Panc1 (cell line): ENCODE results near the gene PTGFRN.
"Not testable (repeated sequence)": the region's sequence is repeated elsewhere in the genome, so short reads cannot be mapped to it uniquely, and the experiment has no call there.

ENCODE experiments used
- POLR2AphosphoS5 ChIP-seq: IDR thresholded peaks from 2 replicates; pipeline ENCODE4 v1.6.1; 2012; ENCODE audit warnings: mild to moderate bottlenecking, low read depth, low read length, moderate library complexity
- REST ChIP-seq, 2 experiments: IDR thresholded peaks; 2 replicates each; pipeline ENCODE4 v1.6.1; 2011 to 2012; ENCODE audit warnings: low read depth in 2 of 2, control low read depth in 1 of 2, low read length in 1 of 2, mild to moderate bottlenecking in 1 of 2, moderate library complexity in 1 of 2; ENCODE audit not compliant: insufficient read depth in 1 of 2

DNA sequence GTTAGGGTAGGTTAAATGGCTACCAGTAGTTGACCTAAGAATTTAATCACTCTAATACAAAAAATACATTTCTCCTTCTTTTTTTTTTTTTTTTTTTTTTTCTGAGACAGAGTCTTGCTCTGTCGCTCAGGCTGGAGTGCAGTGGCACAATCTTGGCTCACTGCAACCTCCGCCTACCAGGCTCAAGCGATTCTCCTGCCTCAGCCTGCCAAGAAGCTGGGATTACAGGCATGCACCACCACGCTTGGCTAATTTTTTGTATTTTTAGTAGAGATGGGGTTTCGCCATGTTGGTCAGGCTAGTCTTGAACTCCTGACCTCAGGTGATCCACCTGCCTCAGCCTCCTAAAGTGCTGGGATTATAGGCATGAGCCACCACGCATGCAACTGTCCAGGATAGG is 33.8 kb upstream of the PTGFRN start:
- TF ChIP-seq REST (IDR thresholded peaks at IDR 0.05; ENCODE audit: insufficient read depth in 1 of 2, low read depth in 2 of 2, low read length in 1 of 2); POLR2AphosphoS5: not testable (repeated sequence)
